ENCODE measurements around the gene CRYBB2. TPM values are rescaled to one million over a fixed set of nuclear protein-coding genes. Genes with fewer than 3 reads are reported as not detected.
"Not testable (repeated sequence)": the region's sequence is repeated elsewhere in the genome, so short reads cannot be mapped to it uniquely, and the experiment has no call there.

The CRYBB2 gene
- total RNA-seq, 2 experiments from 2014 or later = not detected

GRCh38 chr22:25196326-25196725 lies 23.1 kb upstream of the CRYBB2 start:
- POLR2A ChIA-PET = no interaction called here
- CTCF ChIA-PET = interaction anchor here (1.4 kb wide), 1 partner anchor 138 kb away, joined by 4 read pairs; no protein-coding TSS in a partner anchor

DNA sequence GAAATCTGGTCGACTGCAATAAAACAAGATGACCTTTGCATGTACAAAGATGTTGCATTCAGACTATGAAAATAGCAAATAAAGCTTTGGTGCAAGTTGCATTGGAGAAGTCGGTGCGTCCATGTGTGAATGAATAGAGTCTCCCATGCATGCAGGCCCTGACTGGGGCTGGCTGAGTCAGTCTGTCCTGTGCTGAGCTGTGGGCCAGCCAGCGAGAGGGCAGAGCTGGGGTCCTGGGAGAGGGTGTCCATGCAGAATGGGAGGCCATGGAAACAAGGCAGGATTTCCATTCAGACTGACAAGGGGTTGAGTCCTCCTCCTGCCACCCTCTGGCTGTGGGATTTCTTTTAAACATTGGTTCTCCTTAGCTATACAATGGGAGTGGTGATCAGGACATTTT lies 22.1 kb upstream of the CRYBB2 start:
- CTCF ChIA-PET = interaction anchor here (1.4 kb wide), 1 partner anchor 137 kb away, joined by 4 read pairs; no protein-coding TSS in a partner anchor
- POLR2A ChIA-PET = no interaction called here

DNA sequence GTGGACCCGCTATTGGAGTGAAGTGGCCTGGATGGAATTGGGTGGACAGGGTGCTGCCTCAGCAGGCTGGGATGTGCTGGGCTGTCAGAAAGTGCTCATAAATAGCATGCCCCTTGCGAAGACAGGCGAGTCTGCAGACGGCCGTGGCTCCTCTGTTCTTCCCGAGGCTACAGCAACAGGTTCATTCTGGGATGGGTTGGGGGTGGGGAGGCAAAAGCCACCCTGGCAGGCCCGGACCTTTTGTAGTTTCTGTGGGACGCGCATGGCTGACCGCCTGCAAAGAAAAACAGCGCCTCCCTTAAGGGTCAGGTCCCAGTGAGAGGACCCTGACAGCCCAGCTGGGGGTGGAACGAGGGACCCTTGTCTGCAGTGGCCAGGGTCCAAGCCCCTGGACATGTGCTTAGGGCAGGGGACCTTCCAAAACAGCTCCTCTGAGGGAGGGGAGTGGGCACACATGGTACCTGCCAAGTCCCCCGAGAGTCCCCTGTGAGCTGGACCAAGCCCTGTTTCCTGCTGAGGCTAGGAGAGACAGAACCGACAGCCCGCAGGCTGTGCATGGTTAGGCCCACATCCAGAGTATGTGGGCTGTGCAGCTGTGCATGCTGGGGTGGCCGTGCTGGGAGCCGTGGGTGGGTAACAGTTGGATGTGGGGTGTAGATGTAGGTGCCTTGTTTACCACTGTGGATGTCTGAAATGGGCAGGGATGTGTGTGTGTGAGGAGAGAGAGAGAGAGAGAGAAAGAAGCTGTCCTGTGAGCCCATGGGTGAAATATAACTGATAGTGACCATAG lies 19.5 kb upstream of the CRYBB2 start, which contains the start of gene CRYBB3:
Gene CRYBB3 (plus strand): TSS at position 128 of the 790 bp plus-strand sequence. CDS start 1,539 bp downstream, outside the sequence.
- ChIA-PET POLR2A (no interaction called here), CTCF (interaction anchor here (0.5 kb wide), 1 partner anchor 655 kb away, joined by 3 read pairs; no protein-coding TSS in a partner anchor)

- CTCF ChIA-PET = no interaction called here
- POLR2A ChIA-PET = no interaction called here
These were observed 18.5 kb upstream of the CRYBB2 start for GRCh38 chr22:25200967-25201366.

GRCh38 chr22:25201557-25202273 lies 17.7 kb upstream of the CRYBB2 start:
- CTCF ChIA-PET = interaction anchor here (0.9 to 1.8 kb wide), 9 partner anchors 8 to 1129 kb away, joined by 3 to 7 read pairs (median 4); no protein-coding TSS in a partner anchor
- POLR2A ChIA-PET = interaction anchor here (0.5 kb wide), 1 partner anchor 143 kb away, joined by 11 read pairs; no protein-coding TSS in a partner anchor

DNA sequence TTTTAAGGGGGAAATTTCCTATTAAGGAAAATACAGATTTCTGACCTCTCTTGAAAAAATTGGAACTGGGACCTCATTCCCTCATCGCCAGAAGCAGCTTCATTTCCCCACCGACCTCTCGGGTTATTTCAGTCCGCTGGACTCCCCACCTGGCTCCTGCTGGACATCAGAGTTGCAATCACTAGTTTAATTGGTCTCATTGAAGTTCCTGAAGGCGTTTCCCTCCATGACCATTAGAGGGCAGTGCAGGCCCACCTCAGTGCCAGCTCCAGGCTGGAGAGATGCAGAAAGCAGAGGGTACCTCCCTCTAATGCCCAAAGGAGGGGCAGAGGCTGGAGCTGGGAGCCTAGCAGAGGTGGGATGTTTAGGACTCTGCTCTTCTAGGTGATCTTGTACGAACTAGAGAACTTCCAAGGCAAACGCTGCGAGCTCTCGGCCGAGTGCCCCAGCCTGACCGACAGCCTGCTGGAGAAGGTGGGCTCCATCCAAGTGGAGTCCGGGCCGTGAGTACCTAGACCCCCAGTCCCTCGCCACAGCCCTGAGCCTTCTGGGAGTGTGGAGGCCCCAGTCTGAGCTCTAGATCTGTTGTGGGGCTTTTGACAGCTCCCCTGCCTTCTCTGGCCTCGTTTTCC lies 17.0 kb upstream of the CRYBB2 start:
- ChIA-PET POLR2A (no interaction called here), CTCF (interaction anchor here (0.7 to 1.8 kb wide), 10 partner anchors 9 to 1128 kb away, joined by 3 to 7 read pairs (median 4); no protein-coding TSS in a partner anchor)

- ChIA-PET POLR2A (no interaction called here), CTCF (interaction anchor here (1.1 to 1.8 kb wide), 6 partner anchors 10 to 152 kb away, joined by 3 to 7 read pairs (median 5); no protein-coding TSS in a partner anchor)
These were observed 16.4 kb upstream of the CRYBB2 start for GRCh38 chr22:25203082-25203481.

- POLR2A ChIA-PET, CTCF ChIA-PET: not testable (repeated sequence)
These were observed 14.9 kb upstream of the CRYBB2 start for GRCh38 chr22:25204547-25204946.

DNA sequence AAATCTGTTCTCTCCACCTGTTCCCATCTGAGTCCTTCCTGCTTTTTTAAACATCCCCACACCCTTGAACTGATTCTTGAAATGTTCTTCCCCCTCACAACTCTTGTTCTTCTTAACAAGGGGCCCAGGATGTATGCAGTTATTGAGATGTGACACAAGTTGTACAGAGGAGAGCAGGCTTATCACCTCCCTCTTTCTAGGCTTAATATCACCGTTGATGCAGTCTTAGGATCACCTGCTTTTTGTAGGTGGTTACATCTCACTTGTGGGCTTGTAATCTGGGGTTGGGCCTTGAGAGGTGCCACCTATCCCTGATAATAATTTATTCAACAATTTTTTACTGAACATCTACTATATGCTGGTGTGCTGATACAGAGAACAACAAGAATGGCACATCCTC lies 13.6 kb upstream of the CRYBB2 start:
- ChIA-PET CTCF (no interaction called here), POLR2A (no interaction called here)

DNA sequence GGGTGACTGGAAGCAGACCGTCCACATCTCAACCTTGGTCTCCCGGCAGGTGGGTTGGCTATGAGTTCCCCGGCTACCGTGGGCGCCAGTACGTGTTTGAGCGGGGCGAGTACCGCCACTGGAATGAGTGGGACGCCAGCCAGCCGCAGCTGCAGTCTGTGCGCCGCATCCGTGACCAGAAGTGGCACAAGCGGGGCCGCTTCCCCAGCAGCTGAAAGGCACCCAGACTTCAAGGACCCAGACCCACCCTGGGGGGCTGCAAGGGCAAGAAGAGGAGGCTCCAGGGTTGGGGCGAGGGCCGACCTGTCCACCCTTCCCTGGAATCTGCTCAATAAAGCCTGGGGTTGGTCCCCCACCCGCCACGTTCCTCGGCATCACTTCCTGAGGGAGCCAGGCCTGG lies 12.4 kb upstream of the CRYBB2 start:
- CTCF ChIA-PET = no interaction called here
- POLR2A ChIA-PET = no interaction called here

DNA sequence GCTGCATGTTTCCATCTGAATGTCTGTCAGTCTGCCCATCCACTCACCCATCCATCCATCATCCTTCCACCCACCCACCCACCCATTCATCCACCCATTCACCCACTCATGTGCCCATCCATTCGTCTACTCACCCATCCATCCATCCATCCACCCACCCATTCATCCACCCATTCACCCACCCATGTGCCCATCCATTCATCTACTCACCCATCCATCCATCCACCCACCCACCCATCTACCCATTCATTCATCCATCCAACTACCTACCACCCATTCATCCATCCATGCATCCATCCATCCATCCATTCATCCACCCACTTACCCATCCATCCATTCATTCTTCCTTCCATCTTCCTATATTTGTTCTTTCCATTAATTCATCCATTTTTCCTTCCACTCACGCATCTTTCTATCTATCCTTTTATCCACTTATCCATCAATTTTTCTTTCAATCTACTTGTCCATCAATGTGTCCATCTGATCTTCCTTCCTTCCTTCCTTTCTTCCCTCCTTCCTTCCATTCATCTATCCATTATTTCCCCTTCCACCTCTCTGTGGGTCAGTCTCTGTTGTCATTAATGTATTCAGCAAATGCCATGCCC lies 11.8 kb upstream of the CRYBB2 start:
- POLR2A ChIA-PET = no interaction called here
- CTCF ChIA-PET = no interaction called here

DNA sequence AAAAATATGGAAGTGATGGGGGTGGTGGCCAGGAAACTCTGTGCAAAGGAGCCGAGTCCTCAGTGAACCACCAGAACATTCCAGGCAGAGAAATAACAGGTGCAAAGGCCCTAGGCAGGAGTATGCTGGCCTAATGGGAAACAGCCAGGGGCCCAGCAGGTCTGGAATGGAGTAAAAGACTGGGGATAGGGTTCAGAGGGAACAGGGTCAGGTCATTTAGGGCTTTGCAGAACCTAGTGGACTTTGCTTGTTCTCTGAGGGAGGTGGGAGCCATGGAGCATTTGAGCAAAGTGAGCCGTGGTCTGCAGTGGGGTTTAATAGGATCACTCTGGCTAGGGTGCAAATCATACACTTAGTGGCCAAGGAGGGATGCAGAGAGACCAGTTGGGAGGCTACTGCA lies 11.1 kb upstream of the CRYBB2 start:
- ChIA-PET CTCF (no interaction called here), POLR2A (no interaction called here)

DNA sequence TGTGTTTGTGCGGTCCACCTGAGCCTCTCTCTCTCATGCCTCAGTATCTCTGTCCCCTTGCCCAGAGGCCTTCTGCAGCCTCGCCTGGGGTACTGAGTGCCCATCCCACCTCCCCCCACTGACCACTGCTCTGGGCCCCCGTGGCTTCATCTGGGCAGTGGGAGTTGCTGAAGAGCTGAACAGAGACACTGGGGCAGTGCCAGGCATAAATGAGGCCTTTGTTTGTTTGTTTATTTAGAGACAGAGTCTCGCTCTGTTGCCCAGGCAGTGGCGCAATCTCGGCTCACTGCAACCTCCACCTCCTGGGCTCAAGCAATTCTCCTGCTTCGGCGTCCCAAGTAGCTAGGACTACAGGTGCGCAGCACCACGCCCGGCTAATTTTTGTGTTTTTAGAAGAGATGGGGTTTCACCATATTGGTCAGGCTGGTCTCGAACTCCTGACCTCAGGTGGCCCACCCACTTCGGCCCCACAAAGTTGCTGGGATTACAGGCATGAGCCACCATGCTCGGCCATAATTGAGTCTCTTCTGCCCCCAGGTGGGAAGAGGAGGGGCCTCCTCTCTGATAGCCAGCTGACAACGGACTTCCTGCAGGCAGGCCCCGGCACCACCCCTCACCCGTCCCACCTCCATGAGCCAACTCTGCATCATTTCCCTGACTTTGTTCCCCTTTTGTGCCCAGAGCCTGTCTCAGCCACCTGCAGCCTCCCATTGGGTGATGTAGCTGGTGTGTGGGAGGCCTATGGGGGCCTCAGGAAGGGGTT lies 10.5 kb upstream of the CRYBB2 start:
- CTCF ChIA-PET = no interaction called here
- POLR2A ChIA-PET = no interaction called here

- ChIA-PET CTCF (no interaction called here), POLR2A (no interaction called here)
These were observed 8.6 kb upstream of the CRYBB2 start for GRCh38 chr22:25210793-25211192.

DNA sequence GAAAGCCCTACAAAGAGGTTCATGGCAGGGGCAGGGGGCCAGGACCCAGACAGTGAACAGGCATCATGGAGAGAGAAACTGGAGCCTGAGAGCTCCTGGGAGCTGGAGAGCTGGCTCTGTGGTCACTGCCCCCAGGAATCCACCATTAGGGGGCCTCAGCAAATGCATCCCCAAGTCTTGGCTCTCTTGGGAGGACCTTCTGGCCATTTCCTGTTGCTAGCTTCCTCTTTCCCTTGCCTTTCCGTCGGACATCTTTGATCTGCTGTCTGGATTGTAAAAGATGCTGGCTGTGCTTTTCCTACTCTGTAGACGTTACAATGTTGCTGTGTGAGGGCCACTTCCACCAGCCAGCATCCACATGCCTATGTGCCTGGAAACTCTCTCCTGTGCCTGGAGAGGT lies 7.1 kb upstream of the CRYBB2 start:
- POLR2A ChIA-PET = no interaction called here
- CTCF ChIA-PET = interaction anchor here (1.0 kb wide), 1 partner anchor 74 kb away, joined by 7 read pairs; no protein-coding TSS in a partner anchor

DNA sequence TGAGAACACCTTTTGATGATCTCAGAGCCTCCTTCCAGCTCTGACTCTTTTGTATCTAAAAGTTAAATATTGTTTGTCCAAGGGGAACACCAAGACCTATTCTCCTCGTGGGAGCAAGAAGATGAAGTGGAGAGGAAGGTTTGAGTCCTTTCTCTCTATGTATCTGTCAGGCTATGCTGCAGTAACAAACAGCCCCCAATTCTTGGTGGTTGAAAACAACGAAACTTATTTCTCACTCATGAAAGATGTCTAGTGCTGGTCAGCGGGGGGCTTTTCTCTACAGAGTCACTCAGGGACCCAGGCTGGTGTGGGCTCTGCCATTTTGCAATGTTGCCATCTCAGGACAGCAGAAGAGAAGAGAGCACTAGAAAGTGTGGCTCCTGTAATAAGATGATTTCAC lies 6.2 kb upstream of the CRYBB2 start:
- ChIA-PET POLR2A (no interaction called here), CTCF (interaction anchor here (1.0 kb wide), 1 partner anchor 73 kb away, joined by 7 read pairs; no protein-coding TSS in a partner anchor)

GRCh38 chr22:25216230-25216629 lies 3.2 kb upstream of the CRYBB2 start:
- CTCF ChIA-PET = interaction anchor here (0.5 kb wide), 1 partner anchor 147 kb away, joined by 3 read pairs; no protein-coding TSS in a partner anchor
- POLR2A ChIA-PET = no interaction called here

GRCh38 chr22:25219948-25220442 lies 556 bp downstream of the CRYBB2 start:
- POLR2A ChIA-PET = no interaction called here
- CTCF ChIA-PET = no interaction called here

GRCh38 chr22:25221790-25222189 lies 2.4 kb downstream of the CRYBB2 start:
- POLR2A ChIA-PET = no interaction called here
- CTCF ChIA-PET = no interaction called here

Data from activated CD8-positive, alpha-beta memory T cell treated with anti-CD3 and anti-CD28 coated beads for 36 hours (primary cell).